ENCODE data around the gene SEPTIN2. TPM values are rescaled to one million over a fixed set of nuclear protein-coding genes. Genes with fewer than 3 reads are reported as not detected.
"Not testable (repeated sequence)": the region's sequence is repeated elsewhere in the genome, so short reads cannot be mapped to it uniquely, and the experiment has no call there.

The SEPTIN2 gene
- total and polyA plus RNA-seq, 10 of the 15 experiments (the other 5 are each of a cell fraction or from before 2014, with no cell fraction given): 169 to 474 (median 269) TPM

- H3K9ac ChIP-seq (ENCODE audit: control insufficient read depth, insufficient read depth, low read length); in situ Hi-C loops (cut with MboI); H3K27ac ChIP-seq (ENCODE audit: control insufficient read depth, insufficient read depth); BruUV-seq (replicated peaks); FAIRE-seq; H3K27me3 ChIP-seq (replicated peaks in 1 of 2; ENCODE audit: control insufficient read depth in 2 of 2, insufficient read depth in 2 of 2, low read length in 1 of 2); ATAC-seq; H2AFZ ChIP-seq (ENCODE audit: control insufficient read depth, low read depth, low read length); DNase-seq (ENCODE audit: low read depth, low spot score); H3K9me3 ChIP-seq (replicated peaks; ENCODE audit: control insufficient read depth, insufficient read depth, low read length); H4K20me1 ChIP-seq (ENCODE audit: control insufficient read depth, insufficient read depth); H3K36me3 ChIP-seq (ENCODE audit: control insufficient read depth in 2 of 2, insufficient read depth in 2 of 2, low read length in 1 of 2): not testable (repeated sequence)
- peak overlapping the region; percentile 90 for H3K4me2 ChIP-seq (ENCODE audit: control insufficient read depth, insufficient read depth)
- peaks cover 93% of the 10 kb centered on the region for H3K79me2 ChIP-seq (ENCODE audit: control insufficient read depth, insufficient read depth, low read length)
- CTCF ChIA-PET: interaction anchor here (0.8 to 3.6 kb wide), 6 partner anchors 16 to 100 kb away, joined by 4 to 23 read pairs (median 4); no protein-coding TSS in a partner anchor
- H3K4me1 ChIP-seq (ENCODE audit: control insufficient read depth, insufficient read depth, low read length): peaks cover 20% of the 10 kb centered on the region
- intact Hi-C loops (cut with micrococcal nuclease; ENCODE audit: unreplicated experiment): loop anchor here (5.0 kb wide), 2 partner anchors 73 to 217 kb away; partner anchors contain the start of gene MTERF4
- POLR2A ChIA-PET: interaction anchor here (0.8 to 1.9 kb wide), 7 partner anchors 9 to 567 kb away, joined by 3 to 5 read pairs (median 4); no protein-coding TSS in a partner anchor
- peak overlapping the region; percentile 63 for H3K4me3 ChIP-seq
- SMC1A ChIA-PET (ENCODE audit: uncharacterized antibody, unreplicated experiment): interaction anchor here (0.7 to 3.4 kb wide), 7 partner anchors 13 to 73 kb away, joined by 3 to 13 read pairs (median 4); no protein-coding TSS in a partner anchor
- 73% methylated on average over 6 of the region's 6 CpGs for WGBS (ENCODE audit: insufficient coverage, insufficient replicate concordance, low lambda C conversion rate, missing lambda C conversion rate)
- RAD21 ChIA-PET (ENCODE audit: unreplicated experiment): interaction anchor here (0.9 to 2.1 kb wide), 8 partner anchors 11 to 240 kb away, joined by 3 to 15 read pairs (median 3); no protein-coding TSS in a partner anchor
Observed at GRCh38 chr2:241318830-241319229, 3.1 kb downstream of the SEPTIN2 start.

GRCh38 chr2:241320394-241320793, 4.7 kb downstream of the SEPTIN2 start:
- Histone ChIP-seq H3K9me3 (replicated peaks; ENCODE audit: control insufficient read depth, insufficient read depth, low read length) (no peaks in the 10 kb centered on the region), H3K4me3 (peak overlapping the region; percentile 63; the same call in 1 of the 2 replicates), H2AFZ (ENCODE audit: control insufficient read depth, low read depth, low read length) (no peak overlapping the region), H3K36me3 (ENCODE audit: control insufficient read depth in 2 of 2, insufficient read depth in 2 of 2, low read length in 1 of 2) (no peaks in the 10 kb centered on the region), H3K79me2 (ENCODE audit: control insufficient read depth, insufficient read depth, low read length) (peaks cover 94% of the 10 kb centered on the region), H3K9ac (ENCODE audit: control insufficient read depth, insufficient read depth, low read length) (no peak overlapping the region), H3K27me3 (replicated peaks in 1 of 2; ENCODE audit: control insufficient read depth in 2 of 2, insufficient read depth in 2 of 2, low read length in 1 of 2) (no peaks in the 10 kb centered on the region), H3K27ac (ENCODE audit: control insufficient read depth, insufficient read depth) (no peak overlapping the region), H4K20me1 (ENCODE audit: control insufficient read depth, insufficient read depth) (no peaks in the 10 kb centered on the region; the same call in 1 of the 2 replicates), H3K4me2 (ENCODE audit: control insufficient read depth, insufficient read depth) (peak overlapping the region; percentile 46), H3K4me1 (ENCODE audit: control insufficient read depth, insufficient read depth, low read length) (peaks cover 29% of the 10 kb centered on the region)
- ChIA-PET CTCF (interaction anchor here (0.8 to 3.6 kb wide), 5 partner anchors 12 to 225 kb away, joined by 3 to 23 read pairs (median 7); no protein-coding TSS in a partner anchor), RAD21 (ENCODE audit: unreplicated experiment) (interaction anchor here (0.9 to 2.8 kb wide), 6 partner anchors 9 to 71 kb away, joined by 3 to 13 read pairs (median 4); no protein-coding TSS in a partner anchor), POLR2A (interaction anchor here (1.0 to 1.8 kb wide), 4 partner anchors 9 to 58 kb away, joined by 3 to 6 read pairs (median 4); no protein-coding TSS in a partner anchor), SMC1A (ENCODE audit: uncharacterized antibody, unreplicated experiment) (interaction anchor here (0.7 to 3.7 kb wide), 7 partner anchors 8 to 71 kb away, joined by 3 to 15 read pairs (median 7); no protein-coding TSS in a partner anchor)
- intact Hi-C loops (cut with micrococcal nuclease; ENCODE audit: unreplicated experiment): no loop called here
- FAIRE-seq: no peak
- 91% methylated on average over 8 of the region's 8 CpGs for WGBS (ENCODE audit: insufficient coverage, insufficient replicate concordance, low lambda C conversion rate, missing lambda C conversion rate)
- TF ChIP-seq FOXK2 (IDR thresholded peaks at IDR 0.05) (no peak), EED (IDR thresholded peaks at IDR 0.05; ENCODE audit: low read depth) (no peak), ZBED1 (IDR thresholded peaks at IDR 0.05; ENCODE audit: borderline replicate concordance) (no peak), TCF7 (IDR thresholded peaks at IDR 0.05; ENCODE audit: borderline replicate concordance) (no peak), LARP7 (IDR thresholded peaks at IDR 0.05) (no peak)
- ATAC-seq: no peak
- no peak for DNase-seq (ENCODE audit: low read depth, low spot score)
- BruUV-seq (replicated peaks): no TSS peak
- in situ Hi-C loops (cut with MboI): no loop called here

Measured in GM12878 (cell line).